Suprapubic skin (tissue), 4 donors: ENCODE results near the gene PTGES2. TPM values are rescaled to one million over a fixed set of nuclear protein-coding genes. Genes with fewer than 3 reads are reported as not detected.
A peak's percentile ranks its signal among the peaks of the same experiment; 100 is the strongest.

Experiments used
- DNase-seq, 2 donors: peaks; one replicate each; pipeline ENCODE4 v3.0.0-alpha.2; 2019; ENCODE audit warnings: low spot score in 2 of 2
- H3K27ac ChIP-seq: fragments of 200-600 bp; sonication (generic); one replicate; pipeline ENCODE4 v1.5.1; 2019
- H3K27me3 ChIP-seq: fragments of 200-600 bp; sonication (generic); one replicate; pipeline ENCODE4 v1.5.1; 2019
- H3K36me3 ChIP-seq: fragments of 200-600 bp; sonication (generic); one replicate; pipeline ENCODE4 v1.5.1; 2019
- H3K4me1 ChIP-seq: fragments of 200-600 bp; sonication (generic); one replicate; pipeline ENCODE4 v1.5.1; 2019
- H3K4me3 ChIP-seq: fragments of 200-600 bp; sonication (generic); one replicate; pipeline ENCODE4 v1.5.1; 2019; ENCODE audit warnings: mild to moderate bottlenecking
- H3K9me3 ChIP-seq: fragments of 200-600 bp; sonication (generic); one replicate; pipeline ENCODE4 v1.5.1; 2019
- CTCF ChIP-seq, 2 donors: fragments of 200-600 bp in 1 of 2; fragments of 450-650 bp in 1 of 2; sonication (generic) in 1 of 2; IDR thresholded peaks; one replicate each; pipeline ENCODE4 v1.5.1; 2016 to 2019; ENCODE audit warnings: antibody characterized with exemption in 2 of 2, mild to moderate bottlenecking in 1 of 2, moderate library complexity in 1 of 2
- EP300 ChIP-seq: sonication (generic); formaldehyde crosslinking; IDR thresholded peaks from one replicate; pipeline ENCODE4 v1.6.1; 2017; ENCODE audit warnings: antibody characterized with exemption
- POLR2A ChIP-seq, 2 donors: fragments of 450-650 bp; IDR thresholded peaks; one replicate each; pipeline ENCODE4 v1.6.1; 2017; ENCODE audit warnings: antibody characterized with exemption in 2 of 2, mild to moderate bottlenecking in 2 of 2, moderate library complexity in 2 of 2
- POLR2AphosphoS5 ChIP-seq, 3 donors: sonication (generic); formaldehyde crosslinking; IDR thresholded peaks; one replicate each; pipeline ENCODE4 v1.6.1; 2017; ENCODE audit warnings: antibody characterized with exemption in 3 of 3
- WGBS: methylation state at CpG from one replicate; pipeline ENCODE4 v1.1.5; 2018; 5-methylcytosine and 5-hydroxymethylcytosine counted together
- total RNA-seq, 4 donors: library from RNA; depleted of rRNA; stranded (reverse); fragments of >200 nt; gene quantifications; one replicate each; pipeline ENCODE4 v1.1.0, GENCODE V29; 2016

PTGES2 gene
- total RNA-seq, 4 donors from 2014 or later = 47.4 to 76.0 (median 55.9) TPM

GRCh38 chr9:128163523-128164306, 36.2 kb upstream of the PTGES2 start:
- WGBS = 88% methylated on average over 6 of the region's 10 CpGs
- H3K4me3 ChIP-seq = no peak overlapping the region
- TF ChIP-seq EP300 = no peak
- H3K9me3 ChIP-seq = no peaks in the 10 kb centered on the region
- peaks cover 49% of the 10 kb centered on the region for H3K36me3 ChIP-seq
- H3K27ac ChIP-seq = no peak overlapping the region
- peak in 1 of 2 donors; percentile 64 for DNase-seq
- H3K4me1 ChIP-seq = peaks cover 28% of the 10 kb centered on the region
- no peaks in the 10 kb centered on the region for H3K27me3 ChIP-seq

- Histone ChIP-seq H3K27ac (no peak overlapping the region), H3K27me3 (no peaks in the 10 kb centered on the region), H3K9me3 (no peaks in the 10 kb centered on the region), H3K4me1 (peaks cover 28% of the 10 kb centered on the region), H3K4me3 (no peak overlapping the region), H3K36me3 (peaks cover 43% of the 10 kb centered on the region)
- TF ChIP-seq POLR2A (IDR thresholded peaks at IDR 0.05) (no peak), POLR2AphosphoS5 (IDR thresholded peaks at IDR 0.05) (no peak), EP300 (no peak), CTCF (IDR thresholded peaks at IDR 0.05) (no peak)
- DNase-seq = no peak
- WGBS = 87% methylated on average over 6 of the region's 6 CpGs
Measured at GRCh38 chr9:128163027-128163515, 35.5 kb upstream of the PTGES2 start.

- DNase-seq = peak in 1 of 2 donors; percentile 61
- 73% methylated on average over 10 of the region's 10 CpGs for WGBS
- H3K27me3 ChIP-seq = no peaks in the 10 kb centered on the region
- H3K4me1 ChIP-seq = peaks cover 28% of the 10 kb centered on the region
- no peaks in the 10 kb centered on the region for H3K9me3 ChIP-seq
- TF ChIP-seq CTCF (IDR thresholded peaks at IDR 0.05) (no peak), EP300 (no peak), POLR2A (IDR thresholded peaks at IDR 0.05) (no peak), POLR2AphosphoS5 (IDR thresholded peaks at IDR 0.05) (no peak)
- peaks cover 36% of the 10 kb centered on the region for H3K36me3 ChIP-seq
- H3K4me3 ChIP-seq = no peak overlapping the region
- H3K27ac ChIP-seq = no peak overlapping the region
Measured at GRCh38 chr9:128162215-128163026, 34.9 kb upstream of the PTGES2 start.

GRCh38 chr9:128161215-128161902, 33.8 kb upstream of the PTGES2 start:
- no peak overlapping the region for H3K27ac ChIP-seq
- H3K4me3 ChIP-seq = no peak overlapping the region
- H3K27me3 ChIP-seq = no peaks in the 10 kb centered on the region
- peaks cover 28% of the 10 kb centered on the region for H3K4me1 ChIP-seq
- TF ChIP-seq POLR2AphosphoS5 (IDR thresholded peaks at IDR 0.05) = no peak
- no peak for TF ChIP-seq EP300
- TF ChIP-seq POLR2A (IDR thresholded peaks at IDR 0.05) = no peak
- no peak for TF ChIP-seq CTCF (IDR thresholded peaks at IDR 0.05)
- 87% methylated on average over 13 of the region's 13 CpGs for WGBS
- DNase-seq = no peak
- no peaks in the 10 kb centered on the region for H3K9me3 ChIP-seq
- peaks cover 26% of the 10 kb centered on the region for H3K36me3 ChIP-seq

- peaks cover 18% of the 10 kb centered on the region for H3K36me3 ChIP-seq
- 0% methylated on average over 9 of the region's 23 CpGs for WGBS
- H3K4me1 ChIP-seq = peaks cover 28% of the 10 kb centered on the region
- H3K9me3 ChIP-seq = no peaks in the 10 kb centered on the region
- H3K27ac ChIP-seq = peak overlapping the region; percentile 73
- peak in 1 of 2 donors; percentile 73 for DNase-seq
- H3K27me3 ChIP-seq = no peaks in the 10 kb centered on the region
- H3K4me3 ChIP-seq = peak overlapping the region; percentile 78
- no peak for TF ChIP-seq POLR2A (IDR thresholded peaks at IDR 0.05)
- TF ChIP-seq POLR2AphosphoS5 (IDR thresholded peaks at IDR 0.05) = no peak
- TF ChIP-seq EP300 = no peak
- TF ChIP-seq CTCF (IDR thresholded peaks at IDR 0.05) = no peak
Measured at GRCh38 chr9:128160603-128160987, 33.1 kb upstream of the PTGES2 start.
